ENCODE results near the gene PIGC. TPM values are rescaled to one million over a fixed set of nuclear protein-coding genes. Genes with fewer than 3 reads are reported as not detected.
"Not testable (repeated sequence)": the region's sequence is repeated elsewhere in the genome, so short reads cannot be mapped to it uniquely, and the experiment has no call there.

PIGC gene
- total RNA-seq, 4 donors from 2014 or later: 19.4 to 23.4 (median 20.9) TPM

- no peak for DNase-seq
- Histone ChIP-seq H3K36me3 (no peaks in the 10 kb centered on the region), H3K4me3 (replicated peaks in 1 of 3) (peak overlapping the region; percentile 33 to 90 (median 52)), H3K4me1 (peaks cover 5 to 14% of the 10 kb centered on the region in 2 donors), H3K9me3 (no peaks in the 10 kb centered on the region), H3K27ac (peak overlapping the region in 1 of 3 donors; percentile 78), H3K27me3 (no peaks in the 10 kb centered on the region)
- intact Hi-C loops (cut with DNase I): loop anchor here (10.0 kb wide), 2 partner anchors 282 to 438 kb away; no protein-coding TSS in a partner anchor
- no peak for TF ChIP-seq POLR2A (IDR thresholded peaks at IDR 0.05)
- TF ChIP-seq CTCF (IDR thresholded peaks at IDR 0.05): no peak
- WGBS, 2 donors: 67 to 70% methylated on average over 3 of the region's 3 CpGs
Measured at GRCh38 chr1:172442843-172443565, 865 bp downstream of the PIGC start.

- H3K4me1 ChIP-seq: peaks cover 5 to 14% of the 10 kb centered on the region in 2 donors
- intact Hi-C loops (cut with DNase I): loop anchor here (10.0 kb wide), 2 partner anchors 282 to 438 kb away; no protein-coding TSS in a partner anchor
- no peak overlapping the region for H3K4me3 ChIP-seq (replicated peaks in 1 of 3)
- H3K27ac ChIP-seq: no peak overlapping the region
- no peaks in the 10 kb centered on the region for H3K9me3 ChIP-seq
- H3K27me3 ChIP-seq: no peaks in the 10 kb centered on the region
- DNase-seq: no peak
- TF ChIP-seq CTCF (IDR thresholded peaks at IDR 0.05) (no peak), POLR2A (IDR thresholded peaks at IDR 0.05) (no peak)
- WGBS, 2 donors: 95 to 96% methylated on average over 6 of the region's 6 CpGs
- no peaks in the 10 kb centered on the region for H3K36me3 ChIP-seq
Measured at GRCh38 chr1:172442404-172442803, 1.5 kb downstream of the PIGC start.

GRCh38 chr1:172437183-172437582 lies 6.7 kb downstream of the PIGC start:
- intact Hi-C loops (cut with DNase I); H3K9me3 ChIP-seq; H3K36me3 ChIP-seq; H3K27me3 ChIP-seq; H3K4me3 ChIP-seq (replicated peaks in 1 of 3); DNase-seq; H3K4me1 ChIP-seq; H3K27ac ChIP-seq: not testable (repeated sequence)
- WGBS, 2 donors: 88 to 92% methylated on average over 3 of the region's 3 CpGs

- Histone ChIP-seq H3K27ac (no peak overlapping the region), H3K9me3 (no peaks in the 10 kb centered on the region), H3K36me3 (no peaks in the 10 kb centered on the region), H3K4me3 (replicated peaks in 1 of 3) (no peak overlapping the region), H3K27me3 (no peaks in the 10 kb centered on the region), H3K4me1 (peaks cover 0 to 9% of the 10 kb centered on the region in 2 donors)
- peak; percentile 58 to 62 for DNase-seq
- no peak for TF ChIP-seq POLR2A (IDR thresholded peaks at IDR 0.05)
- no peak for TF ChIP-seq CTCF (IDR thresholded peaks at IDR 0.05)
- 61 to 67% methylated on average over 9 of the region's 9 CpGs for WGBS, 2 donors
- intact Hi-C loops (cut with DNase I): no loop called here
Measured at GRCh38 chr1:172431721-172432192, 12.1 kb downstream of the PIGC start.

GRCh38 chr1:172431204-172431603 lies 12.7 kb downstream of the PIGC start:
- TF ChIP-seq POLR2A (IDR thresholded peaks at IDR 0.05) (no peak), CTCF (IDR thresholded peaks at IDR 0.05) (no peak)
- intact Hi-C loops (cut with DNase I): no loop called here
- no peak overlapping the region for H3K27ac ChIP-seq
- no peak overlapping the region for H3K4me3 ChIP-seq (replicated peaks in 1 of 3)
- WGBS, 2 donors: 84 to 92% methylated on average over 2 of the region's 2 CpGs
- H3K9me3 ChIP-seq: no peaks in the 10 kb centered on the region
- peaks cover 0 to 9% of the 10 kb centered on the region in 2 donors for H3K4me1 ChIP-seq
- H3K27me3 ChIP-seq: no peaks in the 10 kb centered on the region
- DNase-seq: no peak
- no peaks in the 10 kb centered on the region for H3K36me3 ChIP-seq

All from thyroid gland (tissue), 4 donors.